ENCODE results near the gene GSTT2.
"Not testable (repeated sequence)": the region's sequence is repeated elsewhere in the genome, so short reads cannot be mapped to it uniquely, and the experiment has no call there.

DNA sequence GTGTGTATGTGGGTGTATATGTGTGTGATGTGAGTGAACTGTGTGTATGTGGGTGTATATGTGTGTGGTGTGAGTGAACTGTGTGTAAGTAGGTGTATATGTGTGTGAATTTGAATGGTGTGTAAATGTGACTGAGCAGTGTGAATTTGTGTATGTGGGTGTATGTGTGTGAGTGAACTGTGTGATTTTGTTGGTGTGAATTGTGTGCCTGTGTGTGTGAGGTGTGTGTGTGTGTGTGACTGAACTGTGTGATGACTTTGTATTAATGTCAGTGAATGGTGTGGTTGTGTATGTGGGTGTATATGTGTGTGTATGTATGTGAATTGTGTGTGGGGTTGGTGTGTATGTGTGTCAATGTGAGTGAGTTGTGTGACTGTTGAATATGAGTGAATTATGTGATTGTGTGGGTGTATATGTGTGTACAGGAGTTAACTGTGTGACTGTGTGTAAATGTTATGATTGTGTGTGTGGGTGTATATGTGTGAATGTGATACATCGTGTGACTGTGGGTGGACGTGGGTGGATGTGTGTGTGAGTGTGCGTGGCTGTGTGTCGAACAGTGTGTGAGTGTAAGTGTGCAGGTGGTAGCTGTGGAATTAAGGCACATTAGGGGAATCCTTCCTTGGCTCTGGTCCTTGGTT is 6.7 kb downstream of the GSTT2 start:
- TF ChIP-seq, protein P1, sequence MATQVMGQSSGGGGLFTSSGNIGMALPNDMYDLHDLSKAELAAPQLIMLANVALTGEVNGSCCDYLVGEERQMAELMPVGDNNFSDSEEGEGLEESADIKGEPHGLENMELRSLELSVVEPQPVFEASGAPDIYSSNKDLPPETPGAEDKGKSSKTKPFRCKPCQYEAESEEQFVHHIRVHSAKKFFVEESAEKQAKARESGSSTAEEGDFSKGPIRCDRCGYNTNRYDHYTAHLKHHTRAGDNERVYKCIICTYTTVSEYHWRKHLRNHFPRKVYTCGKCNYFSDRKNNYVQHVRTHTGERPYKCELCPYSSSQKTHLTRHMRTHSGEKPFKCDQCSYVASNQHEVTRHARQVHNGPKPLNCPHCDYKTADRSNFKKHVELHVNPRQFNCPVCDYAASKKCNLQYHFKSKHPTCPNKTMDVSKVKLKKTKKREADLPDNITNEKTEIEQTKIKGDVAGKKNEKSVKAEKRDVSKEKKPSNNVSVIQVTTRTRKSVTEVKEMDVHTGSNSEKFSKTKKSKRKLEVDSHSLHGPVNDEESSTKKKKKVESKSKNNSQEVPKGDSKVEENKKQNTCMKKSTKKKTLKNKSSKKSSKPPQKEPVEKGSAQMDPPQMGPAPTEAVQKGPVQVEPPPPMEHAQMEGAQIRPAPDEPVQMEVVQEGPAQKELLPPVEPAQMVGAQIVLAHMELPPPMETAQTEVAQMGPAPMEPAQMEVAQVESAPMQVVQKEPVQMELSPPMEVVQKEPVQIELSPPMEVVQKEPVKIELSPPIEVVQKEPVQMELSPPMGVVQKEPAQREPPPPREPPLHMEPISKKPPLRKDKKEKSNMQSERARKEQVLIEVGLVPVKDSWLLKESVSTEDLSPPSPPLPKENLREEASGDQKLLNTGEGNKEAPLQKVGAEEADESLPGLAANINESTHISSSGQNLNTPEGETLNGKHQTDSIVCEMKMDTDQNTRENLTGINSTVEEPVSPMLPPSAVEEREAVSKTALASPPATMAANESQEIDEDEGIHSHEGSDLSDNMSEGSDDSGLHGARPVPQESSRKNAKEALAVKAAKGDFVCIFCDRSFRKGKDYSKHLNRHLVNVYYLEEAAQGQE (IDR thresholded peaks at IDR 0.05) = not testable (repeated sequence)
- TF ChIP-seq, protein P2, sequence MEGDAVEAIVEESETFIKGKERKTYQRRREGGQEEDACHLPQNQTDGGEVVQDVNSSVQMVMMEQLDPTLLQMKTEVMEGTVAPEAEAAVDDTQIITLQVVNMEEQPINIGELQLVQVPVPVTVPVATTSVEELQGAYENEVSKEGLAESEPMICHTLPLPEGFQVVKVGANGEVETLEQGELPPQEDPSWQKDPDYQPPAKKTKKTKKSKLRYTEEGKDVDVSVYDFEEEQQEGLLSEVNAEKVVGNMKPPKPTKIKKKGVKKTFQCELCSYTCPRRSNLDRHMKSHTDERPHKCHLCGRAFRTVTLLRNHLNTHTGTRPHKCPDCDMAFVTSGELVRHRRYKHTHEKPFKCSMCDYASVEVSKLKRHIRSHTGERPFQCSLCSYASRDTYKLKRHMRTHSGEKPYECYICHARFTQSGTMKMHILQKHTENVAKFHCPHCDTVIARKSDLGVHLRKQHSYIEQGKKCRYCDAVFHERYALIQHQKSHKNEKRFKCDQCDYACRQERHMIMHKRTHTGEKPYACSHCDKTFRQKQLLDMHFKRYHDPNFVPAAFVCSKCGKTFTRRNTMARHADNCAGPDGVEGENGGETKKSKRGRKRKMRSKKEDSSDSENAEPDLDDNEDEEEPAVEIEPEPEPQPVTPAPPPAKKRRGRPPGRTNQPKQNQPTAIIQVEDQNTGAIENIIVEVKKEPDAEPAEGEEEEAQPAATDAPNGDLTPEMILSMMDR (IDR thresholded peaks at IDR 0.05; ENCODE audit: low read depth, low read length, missing input control) = not testable (repeated sequence)

Data from liver (tissue), 2 donors.